Endodermal cell (in vitro differentiated cells): ENCODE data around the gene KRTAP10-11. TPM values are rescaled to one million over a fixed set of nuclear protein-coding genes. Genes with fewer than 3 reads are reported as not detected.

Experiments used
- DNase-seq: peaks from one replicate; pipeline ENCODE4 v3.0.0-alpha.2; 2017
- H3K27ac ChIP-seq: 2 replicates; pipeline ENCODE4 v1.5.1; 2013; ENCODE audit warnings: mild to moderate bottlenecking, low read depth, low read length, moderate library complexity
- H3K27me3 ChIP-seq: 2 replicates; pipeline ENCODE4 v1.6.1; 2013; ENCODE audit warnings: mild to moderate bottlenecking, low read length, moderate library complexity; ENCODE audit not compliant: insufficient read depth, control insufficient read depth, poor library complexity, severe bottlenecking
- H3K36me3 ChIP-seq: 2 replicates; pipeline ENCODE4 v1.7.0; 2013; ENCODE audit warnings: mild to moderate bottlenecking, low read length, moderate library complexity; ENCODE audit not compliant: control insufficient read depth, insufficient read depth
- H3K4me1 ChIP-seq: one replicate; pipeline ENCODE4 v1.7.0; 2013; ENCODE audit warnings: low read length; ENCODE audit not compliant: control insufficient read depth, insufficient read depth
- H3K4me3 ChIP-seq: 2 replicates; pipeline ENCODE4 v1.5.1; 2013; ENCODE audit warnings: mild to moderate bottlenecking, low read length, moderate library complexity
- H3K9ac ChIP-seq: 2 replicates; pipeline ENCODE4 v1.6.1; 2013; ENCODE audit warnings: mild to moderate bottlenecking, low read length, moderate library complexity; ENCODE audit not compliant: poor library complexity, severe bottlenecking; ENCODE audit errors: extremely low read depth
- H3K9me3 ChIP-seq: 2 replicates; pipeline ENCODE4 v1.6.1; 2013; ENCODE audit warnings: mild to moderate bottlenecking, low read length, moderate library complexity; ENCODE audit not compliant: control insufficient read depth
- H3K27ac Mint-ChIP-seq: 2 replicates; pipeline ENCODE4 v1.8.0; 2020; ENCODE audit warnings: mixed read lengths
- H3K27me3 Mint-ChIP-seq: 2 replicates; pipeline ENCODE4 v1.8.0; 2021; ENCODE audit warnings: mild to moderate bottlenecking, mixed read lengths; ENCODE audit not compliant: insufficient read depth
- H3K36me3 Mint-ChIP-seq: 2 replicates; pipeline ENCODE4 v1.8.0; 2020; ENCODE audit warnings: low read depth, mixed read lengths
- H3K4me1 Mint-ChIP-seq: 2 replicates; pipeline ENCODE4 v1.8.0; 2020; ENCODE audit warnings: mixed read lengths
- H3K4me3 Mint-ChIP-seq: 2 replicates; pipeline ENCODE4 v1.8.0; 2020; ENCODE audit warnings: mild to moderate bottlenecking, moderate library complexity, mixed read lengths
- H3K9me3 Mint-ChIP-seq: 2 replicates; pipeline ENCODE4 v1.8.0; 2020; ENCODE audit warnings: mild to moderate bottlenecking, mixed read lengths
- CTCF ChIP-seq: fragments of 200-600 bp; sonication (generic); conservative IDR thresholded peaks from 2 replicates; pipeline ENCODE4 v1.5.0; 2021; ENCODE audit warnings: antibody characterized with exemption, mild to moderate bottlenecking
- WGBS, 2 experiments: methylation state at CpG; one replicate each; pipeline versions ENCODE4 v1.1.5 to v1.1.7; 2013; ENCODE audit warnings: missing lambda C conversion rate in 2 of 2, mixed read lengths in 1 of 2; ENCODE audit not compliant: insufficient coverage in 1 of 2, insufficient read length in 1 of 2; 5-methylcytosine and 5-hydroxymethylcytosine counted together
- total RNA-seq, 2 donors: library from RNA; stranded (reverse); fragmentation: NEBNext Ultra II Directional in 1 of 2; extraction: Animal tissue kit (Norgen Biotek cat#: 25700) in 1 of 2; gene quantifications; 2 replicates in 1 of 2; 3 replicates in 1 of 2; pipeline ENCODE4 v1.2.1, GENCODE V29; 2021

Gene KRTAP10-11
- total RNA-seq, 2 donors from 2014 or later: not detected

- H3K27ac Mint-ChIP-seq: no peak overlapping the region
- Histone ChIP-seq H3K9me3 (peaks cover 22% of the 10 kb centered on the region), H3K9ac (no peak overlapping the region), H3K36me3 (no peaks in the 10 kb centered on the region), H3K27ac (no peak overlapping the region), H3K27me3 (no peaks in the 10 kb centered on the region), H3K4me3 (no peak overlapping the region), H3K4me1 (no peaks in the 10 kb centered on the region)
- peaks cover 4% of the 10 kb centered on the region for H3K36me3 Mint-ChIP-seq
- peaks cover 7% of the 10 kb centered on the region for H3K4me1 Mint-ChIP-seq
- no peak overlapping the region for H3K4me3 Mint-ChIP-seq
- H3K9me3 Mint-ChIP-seq: peaks cover 48% of the 10 kb centered on the region
- H3K27me3 Mint-ChIP-seq: peaks cover 3% of the 10 kb centered on the region
- DNase-seq: no peak
- 86 to 88% methylated on average over 1 to 2 of the region's 2 CpGs for WGBS, 2 experiments
- no peak for TF ChIP-seq CTCF
Measured at GRCh38 chr21:44644878-44645277, 1.3 kb upstream of the KRTAP10-11 start.

GRCh38 chr21:44647222-44647552, 973 bp downstream of the KRTAP10-11 start:
- no peaks in the 10 kb centered on the region for H3K4me1 ChIP-seq
- H3K4me3 ChIP-seq: no peak overlapping the region
- no peaks in the 10 kb centered on the region for H3K36me3 ChIP-seq
- peaks cover 3% of the 10 kb centered on the region for H3K27me3 Mint-ChIP-seq
- WGBS, 2 experiments: 69 to 90% methylated on average over 5 to 8 of the region's 8 CpGs
- H3K9me3 ChIP-seq: peaks cover 22% of the 10 kb centered on the region
- peaks cover 4% of the 10 kb centered on the region for H3K36me3 Mint-ChIP-seq
- no peak overlapping the region for H3K4me3 Mint-ChIP-seq
- peaks cover 32% of the 10 kb centered on the region for H3K9me3 Mint-ChIP-seq
- H3K27me3 ChIP-seq: no peaks in the 10 kb centered on the region
- peak overlapping the region; percentile 46 for H3K27ac Mint-ChIP-seq
- H3K9ac ChIP-seq: no peak overlapping the region
- TF ChIP-seq CTCF: no peak
- H3K27ac ChIP-seq: peak overlapping the region; percentile 44
- peaks cover 7% of the 10 kb centered on the region for H3K4me1 Mint-ChIP-seq
- DNase-seq: no peak

GRCh38 chr21:44648557-44649311, 2.5 kb downstream of the KRTAP10-11 start:
- Mint-ChIP-seq H3K4me1 (peaks cover 7% of the 10 kb centered on the region), H3K9me3 (peaks cover 25% of the 10 kb centered on the region), H3K27ac (no peak overlapping the region), H3K27me3 (peaks cover 5% of the 10 kb centered on the region), H3K36me3 (peaks cover 4% of the 10 kb centered on the region), H3K4me3 (no peak overlapping the region)
- Histone ChIP-seq H3K4me3 (no peak overlapping the region), H3K4me1 (no peaks in the 10 kb centered on the region), H3K27me3 (no peaks in the 10 kb centered on the region), H3K27ac (no peak overlapping the region), H3K9me3 (peaks cover 19% of the 10 kb centered on the region), H3K36me3 (no peaks in the 10 kb centered on the region), H3K9ac (no peak overlapping the region)
- 92 to 94% methylated on average over 19 to 33 of the region's 33 CpGs for WGBS, 2 experiments
- DNase-seq: no peak
- no peak for TF ChIP-seq CTCF
